ENCODE results near the gene FOXA1.

- TF ChIP-seq, protein P1, sequence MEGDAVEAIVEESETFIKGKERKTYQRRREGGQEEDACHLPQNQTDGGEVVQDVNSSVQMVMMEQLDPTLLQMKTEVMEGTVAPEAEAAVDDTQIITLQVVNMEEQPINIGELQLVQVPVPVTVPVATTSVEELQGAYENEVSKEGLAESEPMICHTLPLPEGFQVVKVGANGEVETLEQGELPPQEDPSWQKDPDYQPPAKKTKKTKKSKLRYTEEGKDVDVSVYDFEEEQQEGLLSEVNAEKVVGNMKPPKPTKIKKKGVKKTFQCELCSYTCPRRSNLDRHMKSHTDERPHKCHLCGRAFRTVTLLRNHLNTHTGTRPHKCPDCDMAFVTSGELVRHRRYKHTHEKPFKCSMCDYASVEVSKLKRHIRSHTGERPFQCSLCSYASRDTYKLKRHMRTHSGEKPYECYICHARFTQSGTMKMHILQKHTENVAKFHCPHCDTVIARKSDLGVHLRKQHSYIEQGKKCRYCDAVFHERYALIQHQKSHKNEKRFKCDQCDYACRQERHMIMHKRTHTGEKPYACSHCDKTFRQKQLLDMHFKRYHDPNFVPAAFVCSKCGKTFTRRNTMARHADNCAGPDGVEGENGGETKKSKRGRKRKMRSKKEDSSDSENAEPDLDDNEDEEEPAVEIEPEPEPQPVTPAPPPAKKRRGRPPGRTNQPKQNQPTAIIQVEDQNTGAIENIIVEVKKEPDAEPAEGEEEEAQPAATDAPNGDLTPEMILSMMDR (IDR thresholded peaks at IDR 0.05) = no peak
- TF ChIP-seq POLR2A (IDR thresholded peaks at IDR 0.05) = no peak
Measured at GRCh38 chr14:37593511-37594237, 1.4 kb downstream of the FOXA1 start.

Measured in uterus (tissue), 2 donors.